HG02973 (cell line): ENCODE data around the gene PARP14.
"Not testable (repeated sequence)": the region's sequence is repeated elsewhere in the genome, so short reads cannot be mapped to it uniquely, and the experiment has no call there.

Experiments
- ATAC-seq: cut with Tn5 transposase; IDR thresholded peaks from one replicate; pipeline ENCODE4 v1.9.1; 2021; ENCODE audit warnings: moderate library complexity; ENCODE audit not compliant: unreplicated experiment

PARP14 gene

DNA sequence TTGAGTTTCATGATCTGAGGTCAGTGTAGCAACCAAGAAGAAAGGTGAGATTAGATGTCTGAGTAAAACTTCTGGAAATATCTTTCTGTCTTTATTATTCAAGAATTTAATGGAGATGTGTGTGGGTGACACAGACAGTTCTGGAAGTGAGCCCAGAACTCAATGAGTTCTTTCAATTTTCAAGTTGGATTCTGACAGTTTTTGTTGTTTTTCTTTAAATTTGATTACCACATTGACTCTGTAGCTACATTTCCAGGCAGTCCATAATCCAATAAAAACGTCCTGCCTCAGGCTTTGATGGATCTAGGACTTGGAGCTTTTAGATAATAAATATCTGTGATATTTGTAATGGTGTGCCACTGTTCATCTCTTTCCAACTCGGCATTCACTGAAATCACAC lies 3.9 kb upstream of the PARP14 start:
- ATAC-seq = no peak

DNA sequence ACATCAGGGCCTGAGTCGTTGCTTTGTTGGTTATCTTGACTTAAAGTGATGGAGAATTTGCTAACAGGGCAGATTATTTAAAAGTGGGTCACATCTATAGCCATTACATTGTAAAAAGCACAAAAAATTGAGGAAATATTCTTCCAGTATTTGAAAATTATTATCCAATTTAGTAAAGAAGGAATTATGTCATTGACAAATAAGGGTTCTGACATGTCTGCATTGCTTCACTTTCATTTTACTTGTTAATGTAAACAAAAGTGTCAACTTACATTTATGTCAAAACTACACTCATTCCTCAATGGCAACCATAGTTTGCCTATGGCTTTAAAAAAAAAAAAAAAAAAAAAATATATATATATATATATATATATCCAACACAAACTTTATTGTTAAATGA lies 3.4 kb upstream of the PARP14 start:
- ATAC-seq = no peak

DNA sequence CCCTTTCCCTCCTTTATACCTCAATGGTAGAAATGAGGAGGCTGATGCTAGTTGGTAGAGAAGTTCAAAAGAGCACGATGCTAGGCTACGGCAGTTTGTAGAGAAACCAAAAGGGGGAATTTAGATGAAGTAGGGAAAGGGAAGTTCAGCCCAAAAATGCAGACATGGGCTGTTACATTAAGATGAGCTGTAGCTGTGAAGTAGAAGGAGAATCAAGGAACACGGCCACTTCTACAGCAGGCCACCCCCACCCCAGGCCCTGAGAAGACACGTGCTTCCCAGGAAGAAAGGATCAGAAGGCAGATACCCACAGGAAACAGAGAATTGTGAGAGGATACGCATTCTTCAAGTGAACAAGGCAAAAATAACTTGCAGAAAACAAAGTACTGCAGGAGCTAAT lies 2.1 kb upstream of the PARP14 start:
- ATAC-seq = no peak

DNA sequence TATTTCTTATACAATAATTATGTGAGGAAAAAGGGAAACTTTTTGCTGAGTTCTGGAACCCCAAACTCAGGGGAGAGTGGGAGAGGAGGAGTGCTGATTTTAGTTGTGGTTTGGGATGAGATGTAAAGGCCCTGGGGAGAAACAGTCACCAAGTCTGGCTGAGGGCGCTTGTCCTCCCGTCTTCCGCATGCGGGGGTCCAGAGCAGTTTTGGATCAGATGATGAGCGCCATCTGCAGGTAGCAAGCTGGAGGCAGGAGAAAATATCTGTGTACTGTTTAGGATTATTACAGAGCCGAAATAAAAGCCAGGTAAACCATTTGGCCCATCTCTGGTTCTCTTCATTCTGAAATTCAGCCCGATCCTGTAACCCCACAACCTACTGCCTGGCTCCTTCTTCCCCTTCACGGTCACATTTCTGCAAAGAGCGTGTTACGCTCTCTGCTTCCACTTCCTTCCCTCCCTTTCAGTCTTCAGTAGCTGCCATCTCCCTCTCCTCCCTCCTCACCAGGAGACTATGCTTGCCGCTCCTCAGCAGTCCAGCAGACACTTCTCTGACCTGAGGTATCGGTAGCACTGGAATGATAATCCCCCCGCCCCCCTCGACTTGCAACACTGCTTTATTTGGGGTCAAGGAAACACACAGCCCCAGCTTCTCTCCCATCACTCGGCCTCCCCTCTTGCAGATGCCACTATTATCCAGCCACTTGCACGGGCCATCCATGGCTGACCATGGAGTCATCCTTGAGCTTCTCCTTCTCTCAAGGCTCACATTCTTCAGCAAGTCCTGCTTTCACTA lies 1.4 kb upstream of the PARP14 start:
- no peak for ATAC-seq

DNA sequence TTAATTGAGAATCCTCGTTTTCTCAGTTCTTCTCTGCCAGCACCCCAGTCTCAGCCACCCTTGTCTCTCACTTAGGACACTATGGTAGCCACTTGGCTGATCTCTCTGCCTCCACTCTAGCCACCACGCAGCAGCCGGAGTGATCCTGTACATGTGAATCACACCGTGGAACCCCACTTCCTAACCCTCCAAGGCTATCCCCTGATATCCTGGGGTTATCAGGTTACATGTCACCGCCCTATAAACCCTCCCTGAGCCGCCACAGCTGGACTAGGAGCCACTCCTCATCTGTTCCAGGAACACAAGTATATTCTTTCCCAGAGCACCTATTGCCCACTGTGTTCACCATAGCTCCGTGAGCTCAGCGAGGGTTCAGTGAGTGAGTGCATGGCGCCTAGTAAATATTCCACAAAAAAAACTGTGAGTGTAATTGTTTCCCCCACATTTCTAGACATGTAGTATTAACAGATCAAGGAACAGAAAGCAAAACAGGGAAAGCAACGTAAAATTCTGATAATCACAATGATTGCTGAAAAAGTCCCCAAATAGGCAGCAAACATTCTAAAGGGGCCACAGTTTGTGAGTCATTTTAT lies 661 bp upstream of the PARP14 start:
- no peak for ATAC-seq

DNA sequence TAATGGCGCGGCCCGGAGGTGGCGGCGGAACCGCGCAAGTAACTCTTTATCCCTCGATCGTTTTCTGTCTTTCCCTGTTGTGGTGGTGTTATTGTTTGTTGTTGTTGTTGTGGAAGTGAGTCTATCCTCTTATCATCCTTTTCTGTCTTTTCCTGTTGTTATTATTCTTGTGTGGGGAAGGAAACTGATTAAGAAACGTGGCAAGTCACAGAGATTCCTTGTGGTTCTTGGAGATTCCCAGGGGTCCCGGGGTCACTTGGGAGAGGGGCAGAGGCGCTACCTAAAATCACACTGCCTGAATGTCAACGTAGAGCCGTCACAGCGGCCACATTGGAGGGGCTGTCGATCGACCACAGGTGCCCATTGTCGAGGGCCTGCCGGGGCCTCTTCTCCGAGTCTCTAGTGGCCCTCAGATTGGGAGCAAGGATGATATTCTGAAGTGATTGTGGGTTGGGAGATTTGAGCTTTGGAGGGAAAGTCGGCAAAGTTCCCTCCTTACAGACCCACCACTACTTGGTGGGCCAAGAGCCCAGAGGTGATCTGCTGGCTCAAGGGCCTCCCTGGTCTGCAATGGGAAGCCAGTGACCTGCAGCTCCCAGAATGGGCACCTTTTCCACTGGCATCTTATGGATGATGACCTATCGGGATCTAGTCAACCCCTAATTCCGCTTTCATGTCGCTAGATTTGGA lies 790 bp downstream of the PARP14 start:
- no peak for ATAC-seq

DNA sequence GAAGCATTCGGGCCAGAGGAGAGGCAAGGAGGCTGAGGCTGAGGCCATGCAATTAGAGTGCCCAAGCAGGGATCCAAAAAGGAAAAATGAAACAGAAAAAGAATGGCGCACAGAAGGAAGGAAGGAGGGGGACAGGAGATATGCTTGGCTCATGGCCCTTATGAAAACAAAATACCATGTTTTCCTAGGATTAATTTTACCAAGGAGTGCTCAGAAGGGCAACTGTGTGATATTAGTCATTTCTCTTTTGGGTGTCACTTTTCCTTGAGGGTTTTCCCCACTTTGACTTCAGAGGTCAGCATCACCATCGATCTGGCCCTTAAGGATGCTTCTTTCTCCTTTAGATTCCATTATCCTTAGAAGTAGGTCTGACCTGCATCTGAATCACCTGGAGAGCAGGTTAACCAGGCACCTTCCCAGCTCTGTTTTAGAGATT lies 1.4 kb downstream of the PARP14 start:
- no peak for ATAC-seq

DNA sequence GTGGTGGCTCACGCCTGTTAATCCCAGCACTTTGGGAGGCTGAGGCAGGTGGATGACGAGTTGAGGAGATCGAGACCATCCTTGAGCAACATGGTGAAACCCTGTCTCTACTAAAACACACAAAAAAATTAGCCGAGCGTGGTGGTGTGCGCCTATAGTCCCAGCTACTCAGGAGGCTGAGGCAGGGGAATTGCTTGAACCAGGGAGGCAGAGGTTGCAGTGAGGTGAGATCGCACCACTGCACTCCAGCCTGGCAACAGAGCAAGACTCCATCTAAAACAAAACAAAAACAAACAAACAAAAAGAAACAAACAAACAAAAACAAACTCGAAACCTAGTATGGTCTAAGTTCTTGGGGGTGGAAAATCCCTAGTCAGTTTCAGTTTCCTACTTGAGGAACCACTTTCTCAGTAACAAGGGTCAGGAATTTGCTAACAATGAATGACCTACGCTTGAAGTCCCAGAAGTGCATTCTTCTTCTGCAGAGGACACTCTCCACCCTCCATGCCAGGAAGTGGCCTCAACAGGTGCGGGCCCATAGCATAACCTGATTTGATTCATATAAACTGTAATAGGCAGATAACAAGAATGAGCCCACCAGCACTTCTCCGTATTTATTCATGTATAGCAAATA lies 2.3 kb downstream of the PARP14 start:
- ATAC-seq = peak; percentile 34

DNA sequence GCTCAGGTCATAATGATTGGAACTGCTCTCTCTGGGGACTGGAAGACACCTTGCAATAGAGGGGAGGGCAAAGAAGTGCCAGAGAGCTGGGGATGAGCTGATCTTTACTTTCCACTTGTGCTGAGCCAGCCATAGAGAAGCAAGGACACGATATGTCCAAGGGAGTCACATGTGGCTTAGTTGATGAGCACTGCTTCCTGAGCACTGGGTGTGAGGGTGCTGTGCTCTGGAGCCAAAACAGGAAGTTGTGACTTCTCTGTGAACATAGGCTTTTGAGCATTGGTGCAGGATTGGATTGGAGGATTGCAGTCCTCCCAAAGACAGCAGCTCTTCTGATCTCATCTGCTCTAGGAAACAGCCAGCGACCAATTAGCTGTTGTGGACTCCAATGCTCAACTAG lies 6.7 kb downstream of the PARP14 start:
- no peak for ATAC-seq

DNA sequence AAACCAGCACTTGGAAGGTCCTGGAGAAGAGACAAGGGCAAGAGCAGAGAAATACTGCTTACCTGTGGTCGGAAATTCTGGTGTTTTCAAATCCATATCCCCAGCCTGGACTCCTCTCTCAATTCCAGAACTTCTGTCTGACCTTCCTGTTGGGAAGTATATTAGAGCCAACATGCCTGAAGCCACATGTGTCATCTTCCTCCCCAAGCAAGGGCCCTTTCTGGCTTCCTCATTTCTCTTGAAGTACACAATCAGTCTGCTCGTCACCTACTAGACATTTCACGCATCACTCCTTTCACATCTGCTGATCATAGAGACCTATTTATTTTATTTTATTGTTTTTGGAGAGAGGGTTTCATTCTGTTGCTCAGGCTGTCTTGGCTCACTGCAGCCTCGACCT lies 8.4 kb downstream of the PARP14 start:
- ATAC-seq = no peak

DNA sequence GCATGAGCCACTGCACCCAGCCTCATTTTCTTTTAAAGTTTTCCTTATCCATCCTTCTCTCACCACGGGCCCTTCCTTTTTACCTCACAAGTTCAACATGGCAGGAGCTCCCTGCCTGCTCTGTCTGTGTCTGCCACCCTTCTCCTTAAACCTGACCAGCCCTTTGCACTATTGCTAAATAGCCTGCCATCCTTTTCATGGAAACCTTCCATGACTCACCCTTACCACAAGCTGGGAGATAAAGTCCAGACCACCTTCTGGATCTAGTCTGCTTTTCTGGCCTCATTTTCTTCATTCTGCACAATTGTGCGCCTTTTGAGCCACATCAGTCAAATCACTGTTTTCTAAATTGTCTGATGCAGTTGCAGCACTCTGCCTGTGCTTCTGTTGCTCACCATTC lies 8.9 kb downstream of the PARP14 start:
- ATAC-seq = no peak

DNA sequence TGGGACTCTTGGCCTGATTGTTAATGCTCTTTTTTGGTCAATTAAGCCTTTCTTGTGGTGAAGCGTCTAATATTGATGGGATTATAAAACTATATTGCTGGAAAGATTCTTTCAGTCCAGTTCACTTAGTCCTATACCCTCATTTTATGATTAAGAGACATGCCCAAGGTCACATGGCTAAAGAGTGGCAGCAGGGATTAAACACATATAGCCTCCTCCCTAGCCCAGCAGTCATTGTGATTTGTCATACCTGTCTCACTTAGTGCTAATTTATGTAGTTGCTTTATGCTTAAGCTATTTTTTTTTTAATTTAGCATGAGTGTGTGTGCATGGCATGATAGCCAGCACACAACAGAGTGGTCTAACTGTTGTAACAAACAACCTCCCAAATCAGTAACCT lies 9.5 kb downstream of the PARP14 start:
- ATAC-seq = no peak

DNA sequence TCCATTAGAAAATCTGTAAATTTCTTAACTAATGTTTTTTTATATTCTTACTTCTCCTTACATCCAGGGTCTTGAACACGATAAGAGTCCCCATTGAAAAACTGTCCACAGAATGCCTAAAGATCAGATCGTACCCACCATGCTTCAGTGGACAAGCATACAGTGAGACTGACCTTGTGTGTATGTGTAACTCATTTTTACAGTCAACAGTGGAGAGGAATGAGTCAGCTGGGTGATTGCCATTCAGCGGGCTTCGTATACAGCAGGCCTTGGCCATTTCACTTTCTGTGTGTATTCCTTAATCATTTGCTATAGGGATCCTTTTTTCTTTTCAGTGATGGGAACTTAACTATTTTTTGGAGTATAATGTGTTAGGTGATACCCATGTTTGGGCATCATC lies 10.6 kb downstream of the PARP14 start:
- peak; percentile 72 for ATAC-seq

DNA sequence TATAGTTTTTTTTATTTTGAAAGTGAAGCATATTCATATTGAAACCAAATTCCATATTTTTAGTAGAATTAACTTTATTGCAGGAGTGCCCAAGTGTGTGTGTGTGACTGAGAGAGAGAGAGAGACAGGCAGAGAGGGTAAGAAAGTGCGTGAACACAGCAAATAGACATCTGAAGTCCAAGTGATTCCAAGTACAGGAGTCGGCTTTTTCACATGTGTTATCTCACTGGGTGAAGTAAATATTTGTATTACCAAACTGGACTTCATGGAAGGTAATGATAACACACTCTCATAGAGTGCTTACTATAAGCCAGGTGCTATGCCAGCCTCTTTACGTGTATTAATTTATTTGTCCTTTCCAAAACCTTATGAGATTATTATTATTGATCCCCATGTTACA lies 12.0 kb downstream of the PARP14 start:
- no peak for ATAC-seq

DNA sequence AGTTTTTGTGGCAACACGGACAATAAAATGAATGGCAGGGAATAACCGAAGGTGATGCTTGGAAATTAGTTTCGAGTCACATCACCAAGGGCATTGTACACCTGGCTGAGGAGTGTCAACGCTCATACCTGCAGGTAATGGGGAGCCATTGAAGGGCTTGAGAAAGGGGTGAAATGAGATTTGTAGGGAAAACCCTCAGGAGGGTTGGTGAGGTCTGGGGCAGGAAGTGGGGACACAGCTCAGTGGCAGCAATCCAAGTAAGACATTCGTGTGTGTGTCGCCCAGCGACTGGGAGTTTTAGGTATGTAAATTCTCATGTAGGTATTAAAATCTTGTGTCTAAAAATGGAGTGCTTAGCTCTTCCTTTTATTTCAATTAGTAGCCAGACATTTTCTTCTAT lies 14.3 kb downstream of the PARP14 start:
- no peak for ATAC-seq

DNA sequence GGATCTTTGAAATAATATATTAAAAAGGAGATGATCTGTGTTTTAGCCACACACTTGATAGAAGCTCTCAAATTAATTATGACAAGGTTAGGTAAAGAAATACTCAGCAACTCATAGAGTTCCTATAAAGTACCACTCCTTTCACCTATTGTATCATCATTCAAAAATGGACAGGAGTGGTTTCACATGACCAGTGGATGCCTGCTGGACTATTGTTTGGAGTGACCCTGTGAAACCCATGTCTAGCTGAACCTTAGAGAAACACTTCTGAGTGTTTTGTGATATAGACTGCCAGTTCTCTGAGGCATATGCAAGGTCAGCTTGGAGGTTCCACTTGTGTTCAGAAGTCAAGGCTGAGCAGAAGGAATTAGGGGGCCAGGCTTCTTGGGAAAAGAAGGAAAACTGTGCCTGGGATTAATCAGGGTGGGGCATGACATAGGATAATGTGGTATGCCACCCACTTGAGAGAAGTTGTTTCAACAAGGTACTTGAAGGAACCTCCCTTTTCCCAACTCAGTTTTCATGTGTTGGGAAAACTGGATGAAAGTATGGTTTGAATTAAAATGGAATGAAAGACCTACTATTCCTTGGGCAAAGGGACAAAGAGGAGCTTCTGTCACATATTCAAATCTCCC lies 15.4 kb downstream of the PARP14 start:
- ATAC-seq = no peak

DNA sequence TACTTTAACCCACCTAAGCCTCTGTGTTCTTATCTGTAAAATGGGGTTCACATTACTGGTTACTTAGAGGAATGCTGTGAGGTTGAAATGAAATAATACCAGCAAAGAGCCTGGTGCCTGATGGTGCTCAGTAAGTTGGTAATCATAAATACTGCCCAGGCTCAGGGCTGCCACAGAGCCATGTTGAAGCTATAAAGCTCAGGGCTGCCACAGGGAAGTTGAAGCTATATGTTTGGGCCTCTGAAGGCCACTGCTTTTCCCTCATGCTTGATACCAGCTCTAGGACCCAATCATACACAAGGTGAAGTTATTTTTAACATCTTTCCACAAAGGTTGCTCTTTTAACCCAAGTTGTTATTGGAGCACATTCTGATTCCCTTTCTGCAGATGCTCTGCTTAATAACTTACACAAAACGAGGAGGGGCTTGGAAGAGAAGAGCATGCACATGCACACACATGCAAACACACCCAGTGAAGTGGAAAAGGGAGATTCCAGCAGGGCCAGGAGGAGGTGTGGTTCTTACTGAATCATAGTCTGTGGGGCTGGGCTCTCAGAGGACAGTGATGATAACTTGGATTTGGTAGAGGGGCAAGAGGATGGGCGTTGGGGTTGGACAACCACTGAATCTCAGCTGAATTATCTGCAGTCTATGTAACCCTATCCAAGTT lies 17.4 kb downstream of the PARP14 start:
- ATAC-seq = peak; percentile 85

DNA sequence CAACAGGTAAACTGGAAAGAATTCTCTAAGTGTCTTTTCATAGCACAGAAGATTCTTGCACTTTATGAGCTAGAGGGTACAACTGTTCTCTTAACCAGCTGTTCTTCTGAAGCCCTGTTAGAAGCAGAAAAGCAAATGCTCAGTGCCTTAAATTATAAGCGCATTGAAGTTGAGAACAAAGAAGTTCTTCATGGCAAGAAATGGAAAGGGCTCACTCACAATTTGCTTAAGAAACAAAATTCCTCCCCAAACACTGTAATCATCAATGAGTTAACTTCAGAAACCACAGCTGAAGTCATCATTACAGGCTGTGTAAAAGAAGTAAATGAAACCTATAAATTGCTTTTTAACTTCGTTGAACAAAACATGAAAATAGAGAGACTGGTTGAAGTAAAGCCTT lies 19.6 kb downstream of the PARP14 start:
- no peak for ATAC-seq

DNA sequence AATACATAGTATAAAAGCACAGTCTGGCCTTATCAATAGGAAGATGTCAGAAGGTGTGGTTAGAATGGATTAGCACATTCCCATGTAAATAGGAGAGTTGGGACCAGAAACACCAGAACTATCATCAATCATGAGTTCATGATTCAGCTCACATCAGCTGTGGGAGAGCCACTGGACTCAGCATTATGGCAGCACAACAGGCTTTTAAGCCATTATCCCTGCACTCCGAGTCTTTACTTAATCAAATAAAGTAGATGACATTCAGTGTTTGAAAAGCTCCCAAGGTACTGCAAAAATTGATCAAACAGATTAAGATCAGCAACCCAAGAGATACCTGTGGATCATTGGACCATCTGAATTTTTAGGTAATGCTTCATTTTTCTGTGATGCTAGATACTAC lies 24.7 kb downstream of the PARP14 start:
- ATAC-seq = no peak

DNA sequence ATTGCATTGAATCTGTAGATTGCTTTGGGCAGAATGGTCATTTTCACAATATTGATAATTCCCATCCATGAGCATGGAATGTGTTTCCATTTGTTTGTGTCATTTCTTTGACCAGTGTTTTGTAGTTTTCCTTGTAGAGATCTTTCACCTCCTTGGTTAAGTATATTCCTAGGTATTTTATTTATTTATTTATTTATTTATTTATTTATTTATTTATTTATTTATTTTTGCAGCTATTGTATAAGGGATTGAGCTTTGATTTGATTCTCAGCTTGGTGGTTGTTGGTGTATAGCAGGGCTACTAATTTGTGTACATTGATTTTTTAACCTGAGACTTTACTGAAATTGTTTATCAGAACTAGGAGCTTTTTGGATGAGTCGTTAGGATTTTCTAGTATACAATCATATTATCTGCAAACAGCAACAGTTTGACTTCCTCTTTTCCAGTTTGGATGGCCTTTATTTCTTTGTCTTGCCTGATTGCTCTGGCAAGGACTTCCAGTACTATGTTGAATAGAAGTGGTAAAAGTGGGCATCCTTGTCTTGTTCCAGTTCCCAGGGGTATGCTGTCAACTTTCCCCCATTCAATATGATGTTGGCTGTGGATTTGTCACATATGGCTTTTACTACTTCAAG lies 30.1 kb downstream of the PARP14 start:
- not testable (repeated sequence) for ATAC-seq
